GM23248 (cell line): ENCODE measurements around the gene PLCB1. TPM values are rescaled to one million over a fixed set of nuclear protein-coding genes. Genes with fewer than 3 reads are reported as not detected.

Experiments used
- DNase-seq: peaks from one replicate; pipeline ENCODE4 v3.0.0-alpha.2; 2015
- H2AFZ ChIP-seq: fragments of 200-600 bp; sonication (generic); 2 replicates; pipeline ENCODE4 v1.6.1; 2016; ENCODE audit warnings: antibody characterized with exemption
- H3F3A ChIP-seq: fragments of 200-600 bp; sonication (generic); 2 replicates; pipeline ENCODE4 v1.6.1; 2016; ENCODE audit warnings: mild to moderate bottlenecking, antibody characterized with exemption, mixed run types; ENCODE audit not compliant: insufficient read depth
- H3K27ac ChIP-seq: fragments of 200-600 bp; sonication (generic); 2 replicates; pipeline ENCODE4 v1.5.1; 2016; ENCODE audit warnings: mild to moderate bottlenecking
- H3K27me3 ChIP-seq: fragments of 200-600 bp; sonication (generic); replicated peaks from 2 replicates; pipeline ENCODE4 v1.6.1; 2016; ENCODE audit warnings: mild to moderate bottlenecking; ENCODE audit not compliant: insufficient read depth
- H3K36me3 ChIP-seq: fragments of 200-600 bp; sonication (generic); 2 replicates; pipeline ENCODE4 v1.6.1; 2016; ENCODE audit warnings: low read depth, mild to moderate bottlenecking
- H3K4me1 ChIP-seq: fragments of 200-600 bp; sonication (generic); 2 replicates; pipeline ENCODE4 v1.6.1; 2016; ENCODE audit warnings: mild to moderate bottlenecking; ENCODE audit not compliant: insufficient read depth
- H3K4me2 ChIP-seq: fragments of 200-600 bp; sonication (generic); one replicate; pipeline ENCODE4 v1.6.1; 2016; ENCODE audit warnings: mild to moderate bottlenecking; ENCODE audit not compliant: unreplicated experiment
- H3K4me3 ChIP-seq: fragments of 200-600 bp; sonication (generic); 2 replicates; pipeline ENCODE4 v1.5.1; 2016; ENCODE audit warnings: mild to moderate bottlenecking
- H3K79me2 ChIP-seq: fragments of 200-600 bp; sonication (generic); 2 replicates; pipeline ENCODE4 v1.6.1; 2016; ENCODE audit warnings: mild to moderate bottlenecking; ENCODE audit not compliant: insufficient read depth
- H3K9ac ChIP-seq: fragments of 200-600 bp; sonication (generic); 2 replicates; pipeline ENCODE4 v1.6.1; 2016; ENCODE audit warnings: mild to moderate bottlenecking
- H3K9me2 ChIP-seq: fragments of 200-600 bp; sonication (generic); 2 replicates; pipeline ENCODE4 v1.6.1; 2016; ENCODE audit warnings: mixed run types, mild to moderate bottlenecking, moderate library complexity; ENCODE audit not compliant: insufficient read depth
- H3K9me3 ChIP-seq: fragments of 200-600 bp; sonication (generic); one replicate; pipeline ENCODE4 v1.6.1; 2017; ENCODE audit warnings: low read depth
- H4K20me1 ChIP-seq: fragments of 200-600 bp; sonication (generic); 2 replicates; pipeline ENCODE4 v1.6.0; 2016; ENCODE audit not compliant: insufficient read depth
- EZH2 ChIP-seq: fragments of 200-600 bp; sonication (generic); IDR thresholded peaks from 2 replicates; pipeline ENCODE4 v1.6.1; 2018; ENCODE audit warnings: antibody characterized with exemption, mild to moderate bottlenecking; ENCODE audit not compliant: insufficient read depth, poor library complexity, severe bottlenecking
- EZH2phosphoT487 ChIP-seq: fragments of 200-600 bp; sonication (generic); IDR thresholded peaks from 2 replicates; pipeline ENCODE4 v1.6.1; 2018; ENCODE audit warnings: antibody characterized with exemption, moderate library complexity, mild to moderate bottlenecking, low read depth; ENCODE audit not compliant: insufficient read depth
- WGBS, 2 experiments: methylation state at CpG; one replicate each; pipeline ENCODE4 v1.1.6; 2015 to 2017; ENCODE audit warnings: low lambda C conversion rate in 2 of 2, low coverage in 1 of 2; ENCODE audit errors: missing lambda C conversion rate in 2 of 2; 5-methylcytosine and 5-hydroxymethylcytosine counted together
- in situ Hi-C: fragments of 300-500 bp; cut with MboI; formaldehyde crosslinking; loops from 2 replicates; pipeline ENCODE4 v1.15.0; 2020
- polyA plus RNA-seq: library from polyadenylated mRNA; unstranded; fragments of >200 nt; fragmentation: Nextera tagmentation; extraction: Ambion mirVana; gene quantifications from 2 replicates; pipeline ENCODE4 v1.2.1, GENCODE V29; 2016
- total RNA-seq: library from RNA; depleted of rRNA; stranded (reverse); fragments of >200 nt; shearing (Covaris generic); gene quantifications from 2 replicates; pipeline ENCODE4 v1.2.3, GENCODE V29; 2014

Gene PLCB1
- total and polyA plus RNA-seq, 2 experiments from 2014 or later = 3.7 to 12.8 TPM

DNA sequence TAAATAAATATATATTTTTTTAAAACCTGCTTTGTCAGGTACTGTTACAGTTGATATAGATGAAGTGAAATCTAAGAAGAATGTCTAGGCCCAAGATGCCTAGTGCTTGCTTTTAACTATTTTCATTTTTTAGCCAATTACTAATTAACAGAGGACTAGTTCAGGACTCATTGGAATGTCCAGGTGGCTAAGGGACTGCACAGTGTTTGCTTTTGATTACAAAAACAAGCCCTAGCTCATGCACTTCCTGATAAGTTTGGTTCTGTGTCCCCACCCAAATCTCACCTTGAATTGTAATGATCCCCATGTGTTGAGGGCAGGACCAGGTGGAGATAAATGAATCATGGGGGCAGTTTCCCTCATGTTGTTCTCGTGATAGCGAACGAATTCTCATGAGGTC, 417.1 kb downstream of the PLCB1 start:
- no peak for TF ChIP-seq EZH2
- TF ChIP-seq EZH2phosphoT487 = no peak
- in situ Hi-C loops = no loop called here
- no peaks in the 10 kb centered on the region for H3K27me3 ChIP-seq
- peaks cover 15% of the 10 kb centered on the region for H3K4me1 ChIP-seq
- 97 to 98% methylated on average over 3 of the region's 3 CpGs for WGBS, 2 experiments
- H3K9ac ChIP-seq = no peak overlapping the region
- no peak overlapping the region for H3K4me2 ChIP-seq
- H3K9me2 ChIP-seq = no peaks in the 10 kb centered on the region
- H3K36me3 ChIP-seq = no peaks in the 10 kb centered on the region
- H3K27ac ChIP-seq = no peak overlapping the region
- no peaks in the 10 kb centered on the region for H4K20me1 ChIP-seq
- no peaks in the 10 kb centered on the region for H3K9me3 ChIP-seq
- no peak overlapping the region for H3K4me3 ChIP-seq
- no peaks in the 10 kb centered on the region for H3K79me2 ChIP-seq
- peaks cover 8% of the 10 kb centered on the region; the same call in 1 of the 2 replicates for H3F3A ChIP-seq
- no peak overlapping the region for H2AFZ ChIP-seq
- no peak for DNase-seq

GRCh38 chr20:8557711-8558110, 425.6 kb downstream of the PLCB1 start:
- Histone ChIP-seq H3K9me2 (no peaks in the 10 kb centered on the region; the same call in 1 of the 2 replicates), H3K36me3 (no peaks in the 10 kb centered on the region), H3K4me1 (0 out of 2 replicates have a peak, but pooled peaks cover 8% of the 10 kb centered on the region), H3K27me3 (no peaks in the 10 kb centered on the region), H3F3A (peaks cover 6% of the 10 kb centered on the region; the same call in 1 of the 2 replicates), H3K79me2 (no peaks in the 10 kb centered on the region), H3K9ac (no peak overlapping the region), H3K9me3 (no peaks in the 10 kb centered on the region), H4K20me1 (no peaks in the 10 kb centered on the region), H2AFZ (no peak overlapping the region), H3K4me2 (no peak overlapping the region), H3K4me3 (no peak overlapping the region), H3K27ac (peak overlapping the region; percentile 0; the same call in 1 of the 2 replicates)
- TF ChIP-seq EZH2 (no peak), EZH2phosphoT487 (no peak)
- WGBS, 2 experiments = 20% methylated on average over 1 of the region's 1 CpG
- in situ Hi-C loops = no loop called here
- peak; percentile 50 for DNase-seq

DNA sequence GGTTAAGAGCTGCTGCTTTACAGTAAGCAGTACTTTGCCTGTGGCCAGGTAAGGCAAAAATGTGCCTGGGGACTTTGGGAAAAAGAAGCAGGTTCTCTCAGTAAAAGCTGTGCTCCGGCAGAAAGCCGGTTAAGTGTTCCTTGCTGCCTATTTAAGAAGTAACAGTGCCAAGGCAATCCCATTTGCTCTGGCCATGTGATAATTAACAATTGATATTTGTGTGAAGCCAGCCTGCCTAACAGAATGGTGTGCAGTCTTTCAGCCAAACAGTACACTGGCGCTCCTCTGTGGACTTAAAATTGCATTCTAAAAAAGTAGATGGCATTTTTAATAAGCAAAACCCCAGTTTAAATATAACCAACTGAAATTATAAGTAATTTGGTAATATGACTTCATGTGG, 430.3 kb downstream of the PLCB1 start:
- TF ChIP-seq EZH2phosphoT487 (no peak), EZH2 (no peak)
- Histone ChIP-seq H3K9ac (no peak overlapping the region), H3K36me3 (no peaks in the 10 kb centered on the region), H3K27ac (no peak overlapping the region), H3K79me2 (no peaks in the 10 kb centered on the region), H2AFZ (no peak overlapping the region), H4K20me1 (no peaks in the 10 kb centered on the region), H3K9me2 (no peaks in the 10 kb centered on the region), H3K4me3 (no peak overlapping the region), H3K27me3 (no peaks in the 10 kb centered on the region), H3K4me2 (no peak overlapping the region), H3K4me1 (peaks cover 13% of the 10 kb centered on the region), H3F3A (peaks cover 5% of the 10 kb centered on the region; the same call in 1 of the 2 replicates), H3K9me3 (no peaks in the 10 kb centered on the region)
- no peak for DNase-seq
- in situ Hi-C loops = no loop called here
- WGBS, 2 experiments = 94 to 97% methylated on average over 3 of the region's 3 CpGs

DNA sequence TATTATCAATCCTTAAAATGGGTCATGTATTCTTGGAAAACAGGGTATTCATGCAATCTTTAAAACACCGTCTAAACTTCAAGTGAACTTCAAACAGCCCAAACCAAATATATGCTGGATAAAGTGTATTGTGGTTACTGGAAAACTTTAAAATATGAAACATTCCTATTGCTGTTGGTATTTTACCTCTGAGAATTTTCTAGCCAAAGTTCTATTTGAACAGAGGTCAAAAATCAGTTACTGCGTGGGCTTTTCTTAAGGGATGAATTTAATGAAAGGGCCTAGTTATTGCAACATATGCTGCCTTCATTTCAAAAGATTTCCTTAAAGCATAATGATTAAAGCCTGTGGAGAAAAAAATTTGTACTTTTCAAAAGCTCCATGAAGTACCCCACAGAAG, 436.0 kb downstream of the PLCB1 start:
- Histone ChIP-seq H3K9ac (no peak overlapping the region), H3K27ac (0 out of 2 replicates have a peak overlapping the region, but pooled peaks have one; percentile 24), H3K9me2 (no peaks in the 10 kb centered on the region), H2AFZ (peak overlapping the region; percentile 58), H3K9me3 (no peaks in the 10 kb centered on the region), H3K4me1 (peaks cover 20% of the 10 kb centered on the region), H3K27me3 (no peaks in the 10 kb centered on the region), H4K20me1 (no peaks in the 10 kb centered on the region), H3F3A (peaks cover 14% of the 10 kb centered on the region), H3K79me2 (no peaks in the 10 kb centered on the region), H3K4me3 (no peak overlapping the region), H3K4me2 (peak overlapping the region; percentile 16), H3K36me3 (no peaks in the 10 kb centered on the region)
- DNase-seq = peak; percentile 57
- 20 to 29% methylated on average over 2 of the region's 2 CpGs for whole genome bisulfite sequencing, 2 experiments
- in situ Hi-C loops = no loop called here
- no peak for TF ChIP-seq EZH2

- no peaks in the 10 kb centered on the region for H3K9me2 ChIP-seq
- TF ChIP-seq EZH2 (no peak), EZH2phosphoT487 (no peak)
- in situ Hi-C loops = no loop called here
Observed at GRCh38 chr20:8569766-8570165, 437.7 kb downstream of the PLCB1 start.

More at GRCh38 chr20:8569766-8570165, 437.7 kb downstream of the PLCB1 start:
- no peak overlapping the region for H3K4me2 ChIP-seq
- no peak for DNase-seq
- H3K4me1 ChIP-seq = peaks cover 20% of the 10 kb centered on the region
- H3F3A ChIP-seq = peaks cover 14% of the 10 kb centered on the region
- no peaks in the 10 kb centered on the region for H3K79me2 ChIP-seq
- H4K20me1 ChIP-seq = no peaks in the 10 kb centered on the region
- H3K9me3 ChIP-seq = no peaks in the 10 kb centered on the region
- no peak overlapping the region for H2AFZ ChIP-seq
- no peak overlapping the region for H3K9ac ChIP-seq
- H3K36me3 ChIP-seq = no peaks in the 10 kb centered on the region
- H3K27ac ChIP-seq = no peak overlapping the region
- H3K4me3 ChIP-seq = no peak overlapping the region
- H3K27me3 ChIP-seq = no peaks in the 10 kb centered on the region
